SW 1271 (cell line): ENCODE data around the gene CISD3.
A peak's percentile ranks its signal among the peaks of the same experiment; 100 is the strongest.

ENCODE experiments used
- DNase-seq, 2 experiments: peaks; one replicate each; lab custom pipeline; 2025; lab: John Stamatoyannopoulos, UW

Gene CISD3, protein sequence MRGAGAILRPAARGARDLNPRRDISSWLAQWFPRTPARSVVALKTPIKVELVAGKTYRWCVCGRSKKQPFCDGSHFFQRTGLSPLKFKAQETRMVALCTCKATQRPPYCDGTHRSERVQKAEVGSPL

DNA sequence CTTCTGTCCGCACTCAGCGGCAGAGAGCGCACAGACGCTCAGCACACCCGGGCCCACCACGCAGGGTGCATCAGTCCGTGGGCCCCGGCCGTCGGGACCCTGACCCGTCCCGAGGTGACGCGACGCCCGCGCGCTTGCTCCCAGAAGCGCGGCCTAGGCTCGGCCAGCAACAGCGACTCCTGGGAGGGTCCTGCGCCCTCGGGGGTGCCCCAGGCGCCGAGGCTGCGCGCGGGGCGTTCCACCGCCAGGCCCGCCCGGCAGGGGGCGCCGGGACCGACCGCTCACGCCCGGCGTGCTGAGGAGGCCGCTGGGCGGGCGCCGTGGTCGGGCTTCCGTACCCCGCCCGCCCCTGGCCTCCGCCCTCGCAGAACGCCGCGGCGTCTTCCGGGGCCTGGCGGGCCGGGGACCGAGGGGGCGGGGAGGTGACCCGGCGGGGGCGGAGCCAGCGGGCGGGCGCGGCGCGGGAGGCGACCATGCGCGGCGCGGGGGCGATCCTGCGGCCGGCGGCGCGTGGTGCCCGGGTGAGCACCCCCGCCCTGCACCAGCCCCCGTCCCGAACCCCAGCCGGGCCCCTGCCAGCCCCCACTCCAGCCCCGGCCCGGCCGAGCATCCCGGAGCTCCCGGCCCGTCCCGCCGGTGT, at the start of gene CISD3:
Gene CISD3, plus strand, starts transcription at position 456 of the 640 bp plus-strand sequence. Its CDS starts 18 bp downstream, at position 474.
- peak; percentile 76 to 77 for DNase-seq

DNA sequence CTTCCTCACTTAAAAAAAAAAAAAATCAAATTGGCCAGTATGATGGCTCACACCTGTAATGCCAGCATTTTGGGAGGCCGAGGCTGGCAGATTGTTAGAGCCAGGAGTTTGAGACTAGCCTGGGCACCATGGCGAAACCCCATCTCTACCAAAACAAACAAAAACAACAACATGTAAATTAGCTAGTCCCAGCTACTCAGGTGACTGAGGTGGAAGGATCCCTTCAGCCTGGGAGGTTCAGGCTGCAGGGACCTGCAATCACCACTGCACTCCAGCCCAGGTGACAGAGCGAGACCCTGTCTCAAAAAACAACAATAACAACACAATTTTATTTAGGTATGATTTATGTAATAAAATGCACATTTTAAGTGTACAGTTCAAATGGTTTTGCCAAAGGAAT, 49.0 kb upstream of the CISD3 start:
- DNase-seq = no peak

DNA sequence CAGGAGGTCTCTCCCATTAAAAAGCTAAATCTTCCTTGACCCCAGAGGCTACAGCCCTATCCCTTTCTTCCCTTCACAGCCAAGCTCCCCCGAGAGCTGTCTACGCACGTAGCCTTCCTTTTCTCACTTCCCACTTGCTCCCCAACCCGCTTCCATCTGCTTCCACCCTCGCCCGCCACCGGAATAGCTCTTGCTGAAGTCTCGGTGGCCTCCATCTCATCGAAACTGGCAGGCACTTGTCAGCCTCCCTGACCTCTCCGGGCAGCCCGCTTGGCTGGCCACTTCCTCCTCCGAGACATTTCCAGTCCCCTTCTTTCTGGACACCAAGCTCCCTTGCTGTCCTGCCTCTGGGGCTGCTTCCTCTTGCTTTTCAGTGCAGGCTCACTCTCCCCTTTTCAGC, 44.6 kb upstream of the CISD3 start:
- no peak for DNase-seq

DNA sequence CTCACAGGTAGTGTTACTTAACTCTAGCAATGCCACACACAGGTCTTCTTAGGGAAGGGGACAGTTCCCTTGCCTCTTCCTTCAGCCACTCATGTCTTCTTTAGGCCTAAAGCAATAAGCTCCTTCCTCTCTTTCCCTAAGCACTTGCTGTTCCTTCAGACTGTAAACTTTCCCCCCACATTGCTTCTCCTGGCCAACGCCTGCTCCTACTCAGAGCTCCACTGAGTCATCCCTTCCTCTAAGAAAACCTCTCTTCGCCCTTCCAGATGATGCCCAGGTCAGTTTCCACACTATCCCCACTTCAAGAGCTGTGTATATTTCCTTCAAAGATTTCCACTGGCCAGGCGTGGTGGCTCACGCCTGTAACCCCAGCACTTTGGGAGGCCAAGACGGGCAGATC, 42.9 kb upstream of the CISD3 start:
- DNase-seq = no peak

DNA sequence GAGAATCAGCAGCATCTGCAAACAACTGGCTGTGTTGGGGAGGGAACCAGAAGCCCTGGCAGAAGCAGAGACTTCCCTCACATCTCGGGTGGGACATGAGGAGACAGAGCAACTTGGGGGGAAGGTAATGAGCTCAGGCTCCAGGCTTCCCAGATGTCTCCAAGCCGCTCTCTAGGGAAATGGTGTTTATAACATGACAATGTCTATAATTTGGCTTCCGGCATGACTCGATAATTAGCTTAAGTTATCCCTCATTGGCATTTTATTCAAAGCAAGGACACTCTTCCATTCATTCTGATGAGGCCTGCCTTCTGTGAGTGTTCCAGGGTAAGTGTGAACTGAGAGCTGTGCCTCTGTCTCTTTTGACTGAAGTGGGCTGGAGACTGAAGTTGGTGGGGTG, 39.8 kb upstream of the CISD3 start:
- DNase-seq = no peak

DNA sequence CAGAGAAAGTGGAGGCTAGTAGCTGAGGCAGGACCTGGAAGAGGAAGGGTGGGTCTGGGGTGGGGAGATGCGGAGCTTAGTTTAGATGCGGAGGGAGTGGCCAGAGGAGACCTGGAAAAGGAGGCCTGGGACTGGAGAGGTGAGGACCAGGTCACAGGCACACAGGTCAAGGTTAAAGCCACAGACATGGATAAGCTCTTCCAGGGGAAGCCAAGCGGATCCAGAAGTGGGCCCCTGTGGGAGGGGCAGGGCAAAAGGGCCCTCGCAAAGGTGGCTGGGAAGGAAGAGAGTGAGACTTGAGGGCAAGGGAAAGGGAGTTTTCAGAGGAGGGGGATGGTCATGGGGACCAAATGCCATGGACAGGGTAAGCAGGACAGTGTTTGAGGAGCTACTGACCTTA, 39.0 kb upstream of the CISD3 start:
- DNase-seq = no peak

DNA sequence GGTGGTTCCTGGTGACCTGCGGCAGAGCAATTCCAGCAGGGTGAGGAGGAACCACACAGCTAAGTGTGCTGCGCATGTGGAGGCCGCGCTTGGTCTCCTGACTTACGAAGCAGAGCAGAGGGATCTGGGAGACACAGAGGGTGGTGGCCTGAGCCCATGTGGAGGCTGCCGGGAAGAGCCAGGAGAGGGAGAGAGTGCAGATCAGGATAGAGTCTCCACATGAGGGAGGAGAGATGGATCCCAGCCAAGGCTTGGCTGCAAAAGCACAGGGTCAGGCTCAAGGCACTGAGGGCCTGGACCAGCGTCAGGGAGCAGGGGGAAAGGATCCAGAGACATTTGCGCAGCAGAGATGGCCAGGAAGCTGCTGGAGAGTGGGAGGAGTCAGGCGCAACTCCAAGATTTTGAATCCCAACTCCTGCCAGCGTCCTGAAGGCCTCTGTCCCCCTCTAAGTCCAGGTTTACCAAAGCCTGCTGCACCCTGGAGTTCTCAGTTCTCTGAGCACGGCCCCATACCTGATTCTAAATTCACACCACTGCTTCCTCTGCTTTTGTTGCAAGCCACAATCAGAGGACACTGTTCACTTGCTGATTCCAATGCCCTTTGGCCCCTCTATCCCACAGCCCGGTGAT, 36.3 kb upstream of the CISD3 start:
- DNase-seq = no peak

DNA sequence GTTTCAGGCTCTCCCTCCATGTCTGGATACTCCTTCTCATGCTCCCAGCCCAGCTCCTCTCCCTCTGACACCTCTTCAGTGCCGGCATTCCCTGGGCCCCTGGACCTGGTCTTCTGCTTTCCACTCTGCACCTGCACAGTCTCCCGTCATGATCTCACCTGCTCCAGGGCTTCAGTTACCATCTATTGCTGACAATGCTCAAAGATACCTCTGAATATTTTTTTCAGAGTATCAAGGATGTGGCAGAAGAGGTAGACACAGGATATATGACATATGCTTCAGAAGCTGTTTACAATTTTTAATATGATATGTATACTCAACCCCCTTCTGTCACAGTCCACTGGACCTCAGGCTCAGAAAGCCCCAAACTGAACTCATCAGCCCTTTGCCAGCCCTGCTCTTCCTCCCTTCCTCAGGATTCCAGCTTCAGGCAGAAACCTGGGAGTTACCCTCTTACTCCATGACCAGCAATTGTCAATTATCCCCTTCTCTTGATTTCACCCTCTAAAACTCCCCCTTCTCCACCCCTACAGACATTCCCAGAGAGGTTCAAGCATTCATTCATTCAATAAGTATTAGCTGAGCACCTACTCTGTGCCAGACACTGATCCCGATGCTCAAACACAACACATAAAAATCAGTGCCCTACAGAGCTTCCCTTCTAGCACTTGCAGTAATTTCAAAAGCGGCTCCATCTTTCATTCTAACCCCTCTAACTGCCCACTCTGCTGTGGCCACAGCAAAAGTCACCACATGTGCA, 32.9 kb upstream of the CISD3 start:
- no peak for DNase-seq

DNA sequence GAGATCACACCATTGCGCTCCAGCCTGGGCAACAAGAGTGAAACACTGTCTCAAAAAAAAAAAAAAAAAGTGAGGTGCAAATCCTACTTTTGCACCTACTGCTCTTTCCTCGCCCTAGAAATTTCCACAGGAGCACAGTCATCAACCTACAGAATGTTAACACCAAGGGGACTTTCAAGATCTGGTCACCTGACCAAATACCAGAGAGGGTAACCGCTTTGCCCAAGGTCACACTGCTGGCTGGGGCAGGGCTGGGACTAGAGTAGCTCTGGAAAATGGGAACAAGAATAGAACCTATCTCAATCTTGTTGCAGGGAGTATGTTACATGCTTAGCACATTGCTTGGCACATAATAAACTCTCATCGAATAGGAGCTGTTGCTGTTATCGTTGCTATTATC, 31.4 kb upstream of the CISD3 start:
- DNase-seq = no peak

DNA sequence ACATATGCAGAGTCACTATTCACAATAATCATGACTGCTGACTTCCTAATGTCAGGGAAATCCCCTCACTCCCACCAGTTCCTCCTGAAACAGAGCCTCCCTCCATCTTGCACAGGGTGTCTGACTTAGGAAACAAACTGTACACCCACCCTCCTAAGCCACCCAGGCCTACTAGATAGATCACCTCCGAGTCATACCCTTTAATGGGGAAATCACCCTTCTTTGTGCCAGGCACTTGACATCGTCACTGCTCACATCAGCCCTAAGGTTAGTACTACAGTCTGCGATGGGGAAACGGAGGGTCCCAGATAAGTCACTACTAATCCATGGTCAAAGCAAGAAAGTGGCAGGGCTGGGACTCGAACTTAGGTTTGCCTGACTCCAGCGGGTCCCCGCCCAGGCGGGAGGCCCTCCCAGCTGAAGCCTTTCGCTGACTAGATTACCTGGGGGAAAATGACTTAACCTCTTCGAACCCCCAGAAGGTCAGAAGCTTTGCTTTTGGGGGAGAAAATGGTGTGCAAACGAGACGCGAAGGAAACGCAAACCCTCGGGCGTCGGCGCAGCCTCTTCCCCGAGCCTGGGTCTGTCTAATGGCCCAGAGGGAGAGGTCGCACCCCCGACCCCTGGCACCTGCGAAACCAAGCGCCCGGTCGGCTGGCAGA, 28.5 kb upstream of the CISD3 start:
- DNase-seq = peak in 1 of 2 experiments; percentile 43

DNA sequence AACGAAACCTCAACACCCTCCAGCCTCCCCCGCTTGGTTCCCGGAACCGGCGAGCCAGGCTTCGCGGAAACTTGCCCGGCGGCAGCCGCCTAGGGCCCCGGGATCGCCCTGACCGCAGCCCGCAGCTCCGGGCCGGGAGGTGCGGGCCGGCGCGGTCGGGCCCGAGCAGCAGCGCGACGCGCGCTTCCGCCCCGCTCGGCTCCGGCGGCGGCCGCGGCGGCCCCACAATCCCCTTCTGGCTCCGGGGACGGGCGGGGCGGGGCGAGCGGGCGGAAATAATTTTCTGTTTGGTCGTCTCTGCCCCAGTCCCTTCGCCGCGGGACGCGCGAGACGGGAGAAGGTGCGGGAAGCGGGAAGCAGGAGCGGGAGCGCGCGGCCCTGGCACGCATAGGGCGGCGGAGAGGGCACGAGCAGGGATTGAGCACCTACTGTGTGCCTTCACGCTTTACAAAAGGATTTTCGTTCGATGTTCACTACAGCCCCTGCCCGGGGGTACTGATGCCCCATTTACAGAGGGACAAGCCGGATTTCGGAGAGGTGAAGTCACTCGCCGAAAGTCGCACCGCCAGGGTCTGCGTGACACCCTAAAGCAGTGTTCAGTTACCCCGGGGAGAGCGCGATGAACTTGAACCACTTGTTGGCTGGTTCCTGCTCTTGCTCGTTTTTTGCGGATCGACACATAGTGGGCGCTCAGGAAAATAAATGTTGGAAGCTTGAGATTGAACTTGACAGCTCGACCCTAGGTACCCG, 27.8 kb upstream of the CISD3 start:
- DNase-seq = peak; percentile 63 to 73

DNA sequence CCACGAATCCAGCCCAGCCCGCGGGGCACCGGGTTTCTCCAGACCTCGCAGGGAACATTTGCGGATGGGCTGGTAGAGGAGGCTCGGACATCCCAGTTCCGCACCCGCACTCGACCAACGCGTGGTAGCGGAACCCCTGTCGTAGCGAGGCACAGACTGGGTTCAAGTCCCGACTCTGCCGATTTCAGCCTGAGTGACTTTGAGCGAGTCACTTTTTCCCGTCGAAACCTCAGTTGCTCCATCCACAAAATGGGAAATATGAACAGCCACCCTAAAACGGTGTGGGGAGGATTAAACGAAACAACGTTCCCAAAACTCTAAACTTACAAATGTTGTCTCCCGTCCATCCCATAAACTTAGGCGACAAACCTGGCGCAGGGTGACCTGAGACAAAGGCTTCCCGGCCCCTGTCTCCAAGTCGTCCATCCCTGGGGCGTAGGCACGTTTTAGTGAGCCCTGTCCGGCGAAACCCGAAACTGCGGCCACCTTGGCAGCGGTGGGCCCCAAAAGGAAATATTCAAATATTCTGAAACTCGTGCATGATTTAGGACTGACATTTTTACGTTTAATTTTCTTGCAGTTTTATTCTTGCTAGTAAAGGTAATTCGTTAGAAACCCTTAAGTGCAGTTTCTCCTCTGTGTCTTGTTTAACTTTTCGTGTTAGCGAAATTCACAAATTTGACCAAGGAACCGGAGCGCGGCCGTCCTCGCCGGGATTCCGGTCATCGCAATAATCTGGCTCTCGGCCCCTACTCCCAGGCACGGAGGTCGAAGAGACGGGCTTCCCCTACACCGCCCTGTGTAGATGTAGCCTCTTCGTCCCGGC, 27.0 kb upstream of the CISD3 start:
- DNase-seq = no peak

DNA sequence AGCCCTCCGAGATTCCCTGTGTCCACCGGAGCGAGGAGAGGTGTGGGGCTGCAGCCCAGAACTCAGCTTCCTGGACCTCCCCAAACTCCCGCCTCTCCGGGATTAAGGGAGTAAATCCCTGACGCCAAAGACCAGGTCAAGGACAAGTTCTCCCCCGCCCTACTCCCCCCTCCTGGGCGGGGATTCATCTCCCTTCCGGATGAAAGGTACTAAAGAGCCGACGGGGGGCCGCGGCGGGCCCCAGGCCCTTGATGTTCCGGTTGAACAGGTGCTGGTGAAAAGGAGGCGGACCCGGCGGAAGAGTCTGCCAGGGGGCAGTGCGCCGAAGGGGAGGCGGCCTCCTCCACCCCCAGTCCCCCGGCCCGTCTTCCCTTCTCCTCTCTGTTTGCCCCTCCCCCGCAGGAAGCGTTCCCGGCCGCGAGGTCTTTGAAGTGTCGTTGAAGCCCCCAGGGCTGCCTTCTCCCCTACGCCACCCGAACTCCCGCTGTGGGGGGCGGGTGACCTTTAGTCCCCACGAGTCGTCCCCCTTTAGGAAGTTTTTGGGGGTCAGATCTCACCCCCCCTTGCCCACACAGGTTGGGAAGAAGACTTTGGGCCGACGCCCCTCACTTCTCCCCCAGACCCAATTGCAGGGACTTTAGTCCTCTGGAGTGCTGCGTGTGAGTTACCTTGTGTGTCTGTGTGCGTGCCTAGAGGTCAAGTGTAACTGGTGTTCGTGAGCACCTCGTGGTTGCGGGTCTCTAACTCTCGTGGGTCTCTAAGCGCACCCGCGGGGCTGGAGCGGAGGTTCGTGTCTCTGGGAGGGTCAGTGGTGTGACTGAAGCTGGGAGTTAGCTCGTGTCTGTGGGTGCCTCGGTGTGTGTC, 26.2 kb upstream of the CISD3 start:
- no peak for DNase-seq

DNA sequence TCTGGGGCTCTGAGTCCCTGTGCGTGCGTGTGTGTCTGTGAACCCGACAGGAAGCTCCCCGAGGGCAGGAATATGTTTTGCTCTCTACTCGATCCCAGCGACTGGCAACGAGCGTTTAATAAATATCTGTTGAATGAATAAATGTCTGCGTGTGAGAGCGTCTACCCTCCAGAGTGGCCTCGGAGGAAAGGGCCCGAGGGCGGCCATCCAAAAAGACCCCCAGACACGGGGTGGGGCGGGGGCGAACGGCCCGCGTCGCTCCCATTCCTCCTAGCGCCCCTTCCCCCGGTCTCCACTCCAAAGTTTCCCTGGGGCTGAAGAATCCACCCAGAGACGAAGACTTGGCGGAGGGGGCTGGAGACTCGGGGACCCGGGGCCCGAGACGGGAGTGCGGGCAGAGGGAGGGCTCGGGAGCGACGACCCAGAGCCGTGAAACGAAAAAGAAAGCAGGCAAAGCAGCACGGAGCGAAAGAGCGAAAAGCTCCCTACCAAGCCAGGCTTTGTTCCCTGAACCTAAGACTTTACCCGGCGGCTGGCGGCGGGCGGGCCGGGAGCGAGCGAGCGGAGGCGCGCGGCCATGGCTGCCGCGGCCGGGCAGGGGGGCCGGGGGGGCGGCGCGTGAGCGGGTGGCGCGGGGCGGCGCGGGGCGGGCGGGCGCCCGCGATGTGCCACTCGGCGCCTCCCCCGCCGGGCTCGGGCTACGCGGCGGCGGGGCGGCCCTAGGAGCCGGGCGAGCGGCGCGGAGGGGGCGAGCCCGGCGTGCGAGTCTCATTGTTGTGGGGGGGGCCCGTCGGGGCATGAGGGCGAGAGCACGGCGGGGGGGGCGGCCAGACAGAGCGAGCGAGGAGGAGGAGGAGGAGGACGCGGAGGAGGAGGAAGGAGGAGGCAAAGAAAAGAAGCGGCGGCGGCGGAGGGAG, 25.3 kb upstream of the CISD3 start, which contains the start of gene MLLT6:
Gene MLLT6, plus strand, starts transcription at position 668 of the 917 bp plus-strand sequence. CDS start 360 bp downstream, outside the sequence.
- DNase-seq = peak; percentile 27 to 62

DNA sequence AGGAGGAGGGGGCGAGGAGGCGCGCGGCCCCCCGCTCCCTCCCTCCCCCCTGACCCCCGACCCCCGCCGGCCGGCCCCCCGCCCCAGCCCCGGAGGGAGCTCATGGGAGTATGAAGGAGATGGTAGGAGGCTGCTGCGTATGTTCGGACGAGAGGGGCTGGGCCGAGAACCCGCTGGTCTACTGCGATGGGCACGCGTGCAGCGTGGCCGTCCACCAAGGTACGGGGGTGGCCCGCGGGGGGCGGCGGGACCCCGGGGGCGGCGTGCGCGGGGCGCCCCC, 24.7 kb upstream of the CISD3 start:
- no peak for DNase-seq

DNA sequence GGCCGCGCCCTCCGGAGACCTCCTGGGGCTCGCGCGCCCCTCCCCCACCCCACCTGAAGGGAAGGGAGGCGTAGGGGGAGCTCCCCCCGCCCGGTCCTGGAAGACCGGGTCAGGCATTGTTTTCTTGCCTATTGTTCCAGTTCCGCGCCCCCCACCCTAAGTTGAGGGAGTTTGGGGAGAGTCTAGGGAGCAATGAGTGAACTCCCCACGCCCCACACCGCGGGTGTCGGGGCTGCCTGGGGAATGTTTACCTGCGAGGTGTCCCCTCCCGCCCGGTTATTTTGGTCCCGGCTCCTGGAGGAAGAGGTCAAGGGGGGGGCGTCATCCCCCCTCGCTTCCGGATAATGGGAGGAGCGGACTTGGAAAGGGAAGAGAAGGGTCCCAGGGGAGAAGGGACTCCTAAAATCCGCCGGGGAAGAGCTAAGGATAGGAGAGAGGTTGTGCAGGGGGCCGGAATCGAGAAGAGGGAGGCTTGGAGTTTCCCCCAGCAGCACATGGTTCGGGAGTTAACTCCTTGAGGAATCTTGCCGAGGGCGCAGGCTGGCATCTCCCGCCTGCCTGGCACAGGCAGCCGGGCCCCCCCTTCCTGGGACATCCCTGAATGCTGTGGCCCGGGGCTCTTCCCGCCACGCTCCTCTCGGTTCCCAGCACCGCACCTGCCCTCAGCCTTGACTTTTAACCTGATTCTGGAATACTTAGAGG, 24.2 kb upstream of the CISD3 start:
- peak in 1 of 2 experiments; percentile 43 for DNase-seq

DNA sequence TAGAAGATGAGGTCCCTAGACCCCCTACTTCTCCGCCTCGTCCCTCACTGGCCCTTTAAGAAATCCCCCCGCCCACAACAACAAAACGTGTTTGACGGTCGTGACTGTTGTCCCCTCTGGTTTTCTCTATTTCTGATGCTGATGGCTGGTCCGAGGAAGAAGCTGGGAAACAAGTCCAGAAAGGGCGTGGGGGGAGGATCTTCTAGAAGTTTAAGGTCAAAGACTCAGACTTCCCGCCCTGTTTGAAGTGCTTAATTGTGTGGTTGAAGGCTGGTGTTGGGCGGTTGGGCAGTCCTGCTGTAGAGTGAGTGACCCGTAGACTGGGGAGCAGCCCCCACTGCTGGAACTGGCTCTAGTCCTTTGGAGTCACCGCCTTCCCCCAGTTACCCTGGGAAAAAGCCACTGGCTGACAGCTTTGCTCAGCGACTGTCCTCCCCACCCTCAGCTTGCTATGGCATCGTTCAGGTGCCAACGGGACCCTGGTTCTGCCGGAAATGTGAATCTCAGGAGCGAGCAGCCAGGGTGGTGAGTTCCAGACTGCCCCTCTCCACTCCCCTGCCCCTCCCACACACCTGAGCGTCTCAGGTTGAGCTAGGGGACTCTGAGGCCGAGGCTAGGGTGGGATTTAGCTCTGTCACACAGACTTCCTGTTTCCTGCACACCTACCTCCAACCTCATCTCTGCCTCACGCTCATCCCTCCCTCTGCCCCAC, 23.5 kb upstream of the CISD3 start:
- DNase-seq = no peak
